ENCODE measurements around the gene HARS1.
"Not testable (repeated sequence)": the region's sequence is repeated elsewhere in the genome, so short reads cannot be mapped to it uniquely, and the experiment has no call there.

The HARS1 gene

GRCh38 chr5:140690941-140691924 lies at the start of gene HARS1, which contains the start of gene HARS2:
Gene HARS1, minus strand, starts transcription at chr5:140691370. Its CDS starts 66 bp downstream, at chr5:140691304.
Gene HARS2, plus strand, starts transcription at chr5:140691455. Its CDS starts 194 bp downstream, at chr5:140691649.
- peak; percentile 92 for DNase-seq (ENCODE audit: low spot score)

GRCh38 chr5:140737486-140737885 lies 46.3 kb upstream of the HARS1 start:
- DNase-seq (ENCODE audit: low spot score), result no peak

GRCh38 chr5:140734354-140734753 lies 43.2 kb upstream of the HARS1 start:
- DNase-seq (ENCODE audit: low spot score), result no peak

- no peak for DNase-seq (ENCODE audit: low spot score)
Measured at GRCh38 chr5:140733098-140733497, 41.9 kb upstream of the HARS1 start.

GRCh38 chr5:140725799-140726471 lies 34.8 kb upstream of the HARS1 start:
- DNase-seq (ENCODE audit: low spot score), result peak; percentile 78

GRCh38 chr5:140721395-140721794 lies 30.2 kb upstream of the HARS1 start:
- DNase-seq (ENCODE audit: low spot score), result not testable (repeated sequence)

GRCh38 chr5:140720738-140721137 lies 29.6 kb upstream of the HARS1 start:
- DNase-seq (ENCODE audit: low spot score), result not testable (repeated sequence)

GRCh38 chr5:140718266-140718592 lies 27.1 kb upstream of the HARS1 start:
- no peak for DNase-seq (ENCODE audit: low spot score)

- not testable (repeated sequence) for DNase-seq (ENCODE audit: low spot score)
Measured at GRCh38 chr5:140716238-140716637, 25.1 kb upstream of the HARS1 start.

- no peak for DNase-seq (ENCODE audit: low spot score)
Measured at GRCh38 chr5:140713562-140714094, 22.5 kb upstream of the HARS1 start.

- DNase-seq (ENCODE audit: low spot score), result no peak
Measured at GRCh38 chr5:140711794-140712193, 20.6 kb upstream of the HARS1 start.

GRCh38 chr5:140710899-140711552 lies 19.9 kb upstream of the HARS1 start:
- DNase-seq (ENCODE audit: low spot score), result peak; percentile 85

GRCh38 chr5:140708787-140709186 lies 17.6 kb upstream of the HARS1 start:
- not testable (repeated sequence) for DNase-seq (ENCODE audit: low spot score)

GRCh38 chr5:140707812-140708211 lies 16.6 kb upstream of the HARS1 start:
- no peak for DNase-seq (ENCODE audit: low spot score)

GRCh38 chr5:140700177-140701144 lies 9.3 kb upstream of the HARS1 start, which contains the start of gene ZMAT2:
Gene ZMAT2, plus strand, starts transcription at chr5:140700447. Its CDS starts 14 bp downstream, at chr5:140700461.
- DNase-seq (ENCODE audit: low spot score), result peak; percentile 94

- no peak for DNase-seq (ENCODE audit: low spot score)
Measured at GRCh38 chr5:140696891-140697492, 5.8 kb upstream of the HARS1 start.

- no peak for DNase-seq (ENCODE audit: low spot score)
Measured at GRCh38 chr5:140694276-140694675, 3.1 kb upstream of the HARS1 start.

GRCh38 chr5:140690376-140690932 lies 716 bp downstream of the HARS1 start:
- DNase-seq (ENCODE audit: low spot score), result no peak

GRCh38 chr5:140678993-140679392 lies 12.2 kb downstream of the HARS1 start:
- DNase-seq (ENCODE audit: low spot score), result no peak

GRCh38 chr5:140677947-140678346 lies 13.2 kb downstream of the HARS1 start:
- DNase-seq (ENCODE audit: low spot score), result no peak
